G401 (cell line): ENCODE results near the gene POLR2J. TPM values are rescaled to one million over a fixed set of nuclear protein-coding genes. Genes with fewer than 3 reads are reported as not detected.

Source experiments
- DNase-seq: peaks from one replicate; pipeline ENCODE4 v3.0.0-alpha.2; 2015; ENCODE audit warnings: low spot score
- in situ Hi-C: cut with HindIII; loops from 2 replicates; pipeline ENCODE4 v1.10.0; 2016; ENCODE audit warnings: low sequenced_read_pairs, mixed read lengths
- total RNA-seq: library from RNA; depleted of rRNA; stranded (reverse); fragments of >200 nt; shearing (Covaris generic); gene quantifications from 2 replicates; pipeline ENCODE4 v1.2.3, GENCODE V29; 2014; rRNA removed

Gene POLR2J
- total RNA-seq, 1 experiment from 2014 or later, result 57.6 TPM

- peak; percentile 92 for DNase-seq
- in situ Hi-C loops, result no loop called here
These were observed 54.6 kb downstream of the POLR2J start for GRCh38 chr7:102424129-102424551.

Other genes starting within 250 kb of the POLR2J start
- gene SH2B2, start 192.1 kb downstream of the POLR2J start, total RNA-seq, result 31.6 and 43.6 TPM in 2 replicates
- gene SPDYE6, start 122.5 kb downstream of the POLR2J start, total RNA-seq, result not detected in 2 replicates
- gene PRKRIP1, start 82.6 kb downstream of the POLR2J start, total RNA-seq, result 25.2 and 25.9 TPM in 2 replicates
- 106 and 147 TPM in 2 replicates for gene ORAI2, start 45.3 kb downstream of the POLR2J start, total RNA-seq
- 35.9 and 73.3 TPM in 2 replicates for gene ALKBH4, start 14.1 kb downstream of the POLR2J start, total RNA-seq
- 60.6 and 75.4 TPM in 2 replicates for gene LRWD1, start 13.9 kb downstream of the POLR2J start, total RNA-seq
- 2.7 and 3.0 TPM in 2 replicates for gene RASA4B, start 38.9 kb upstream of the POLR2J start, total RNA-seq
- 6.6 TPM in 1 of 2 replicates, not detected in the other for gene UPK3BL2, start 64.8 kb upstream of the POLR2J start, total RNA-seq
- gene SPDYE2, start 72.3 kb upstream of the POLR2J start, total RNA-seq, result not detected in 2 replicates
- 6.5 TPM in 2 replicates for gene POLR2J3, start 93.7 kb upstream of the POLR2J start, total RNA-seq
- gene RASA4, start 137.8 kb upstream of the POLR2J start, total RNA-seq, result 4.3 and 9.4 TPM in 2 replicates
- 1.2 and 4.7 TPM in 2 replicates for gene UPK3BL1, start 163.9 kb upstream of the POLR2J start, total RNA-seq
- not detected in 2 replicates for gene SPDYE2B, start 171.4 kb upstream of the POLR2J start, total RNA-seq
- 0.37 TPM in 1 of 2 replicates, not detected in the other for gene POLR2J2, start 192.7 kb upstream of the POLR2J start, total RNA-seq